ENCODE results near the gene FBN1. TPM values are rescaled to one million over a fixed set of nuclear protein-coding genes. Genes with fewer than 3 reads are reported as not detected.

Gene FBN1
- total RNA-seq, 2 experiments from 2014 or later, result 0.35 to 0.41 TPM

GRCh38 chr15:48607846-48608245 is 37.7 kb downstream of the FBN1 start:
- Mint-ChIP-seq H3K9me3 (no peaks in the 10 kb centered on the region), H3K27ac (no peak overlapping the region), H3K27me3 (ENCODE audit: low read depth) (no peaks in the 10 kb centered on the region), H3K4me1 (ENCODE audit: low read depth) (no peaks in the 10 kb centered on the region), H3K36me3 (ENCODE audit: low read depth) (no peaks in the 10 kb centered on the region), H3K4me3 (no peak overlapping the region)
- DNase-seq, result no peak
- CTCF ChIA-PET, result no interaction called here
- intact Hi-C loops (cut with micrococcal nuclease), result no loop called here

DNA sequence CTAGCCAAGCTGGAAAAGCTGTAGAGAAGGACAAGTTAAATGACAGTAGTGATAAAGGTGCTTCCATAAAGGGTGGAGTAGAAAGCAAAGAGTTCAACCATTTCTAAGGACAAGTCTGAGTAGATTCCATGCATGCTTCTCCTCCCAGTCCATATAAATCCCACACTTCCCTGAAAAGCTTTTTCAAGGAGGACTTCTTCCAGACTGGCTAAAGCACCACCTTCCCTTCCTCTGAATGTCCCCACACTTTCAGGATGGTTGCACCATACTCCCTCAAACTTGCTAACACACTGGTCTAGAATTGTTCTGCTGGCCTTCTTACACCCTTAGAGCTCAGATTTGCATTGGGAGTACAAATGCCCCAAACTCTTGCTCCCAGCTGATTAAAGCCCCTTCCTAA is 40.9 kb downstream of the FBN1 start:
- no peak for DNase-seq
- no peaks in the 10 kb centered on the region for H3K4me1 Mint-ChIP-seq (ENCODE audit: low read depth)
- peaks cover 2% of the 10 kb centered on the region for H3K27me3 Mint-ChIP-seq (ENCODE audit: low read depth)
- intact Hi-C loops (cut with micrococcal nuclease), result no loop called here
- H3K27ac Mint-ChIP-seq, result no peak overlapping the region
- H3K36me3 Mint-ChIP-seq (ENCODE audit: low read depth), result no peaks in the 10 kb centered on the region
- CTCF ChIA-PET, result no interaction called here
- H3K9me3 Mint-ChIP-seq, result no peaks in the 10 kb centered on the region
- H3K4me3 Mint-ChIP-seq, result no peak overlapping the region

DNA sequence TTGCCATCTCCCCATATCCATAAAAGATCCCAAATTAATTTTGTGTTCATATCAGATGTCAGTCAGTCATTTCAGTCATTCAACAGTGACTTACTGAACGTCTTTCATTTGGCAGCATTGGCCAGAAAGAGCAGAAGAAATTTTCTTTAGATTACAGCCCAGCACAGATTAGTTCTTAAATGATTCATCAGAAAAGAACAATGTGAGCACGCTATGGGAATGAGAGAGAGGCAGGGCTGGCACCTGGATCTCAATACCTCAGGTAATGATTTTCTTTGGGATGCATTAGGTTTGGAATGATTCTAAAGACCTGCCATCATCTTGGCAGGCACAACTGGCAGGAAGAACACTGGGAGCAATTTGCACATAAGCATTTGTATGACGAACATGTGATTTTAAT is 41.6 kb downstream of the FBN1 start:
- CTCF ChIA-PET, result no interaction called here
- DNase-seq, result no peak
- Mint-ChIP-seq H3K36me3 (ENCODE audit: low read depth) (no peaks in the 10 kb centered on the region), H3K4me3 (no peak overlapping the region), H3K9me3 (no peaks in the 10 kb centered on the region), H3K27me3 (ENCODE audit: low read depth) (peaks cover 2% of the 10 kb centered on the region), H3K27ac (no peak overlapping the region), H3K4me1 (ENCODE audit: low read depth) (no peaks in the 10 kb centered on the region)
- intact Hi-C loops (cut with micrococcal nuclease), result no loop called here

GRCh38 chr15:48603123-48603500 is 42.4 kb downstream of the FBN1 start:
- Mint-ChIP-seq H3K27ac (no peak overlapping the region), H3K9me3 (no peaks in the 10 kb centered on the region), H3K27me3 (ENCODE audit: low read depth) (peaks cover 2% of the 10 kb centered on the region), H3K36me3 (ENCODE audit: low read depth) (no peaks in the 10 kb centered on the region), H3K4me3 (no peak overlapping the region), H3K4me1 (ENCODE audit: low read depth) (no peaks in the 10 kb centered on the region)
- intact Hi-C loops (cut with micrococcal nuclease), result no loop called here
- CTCF ChIA-PET, result no interaction called here
- DNase-seq, result no peak

DNA sequence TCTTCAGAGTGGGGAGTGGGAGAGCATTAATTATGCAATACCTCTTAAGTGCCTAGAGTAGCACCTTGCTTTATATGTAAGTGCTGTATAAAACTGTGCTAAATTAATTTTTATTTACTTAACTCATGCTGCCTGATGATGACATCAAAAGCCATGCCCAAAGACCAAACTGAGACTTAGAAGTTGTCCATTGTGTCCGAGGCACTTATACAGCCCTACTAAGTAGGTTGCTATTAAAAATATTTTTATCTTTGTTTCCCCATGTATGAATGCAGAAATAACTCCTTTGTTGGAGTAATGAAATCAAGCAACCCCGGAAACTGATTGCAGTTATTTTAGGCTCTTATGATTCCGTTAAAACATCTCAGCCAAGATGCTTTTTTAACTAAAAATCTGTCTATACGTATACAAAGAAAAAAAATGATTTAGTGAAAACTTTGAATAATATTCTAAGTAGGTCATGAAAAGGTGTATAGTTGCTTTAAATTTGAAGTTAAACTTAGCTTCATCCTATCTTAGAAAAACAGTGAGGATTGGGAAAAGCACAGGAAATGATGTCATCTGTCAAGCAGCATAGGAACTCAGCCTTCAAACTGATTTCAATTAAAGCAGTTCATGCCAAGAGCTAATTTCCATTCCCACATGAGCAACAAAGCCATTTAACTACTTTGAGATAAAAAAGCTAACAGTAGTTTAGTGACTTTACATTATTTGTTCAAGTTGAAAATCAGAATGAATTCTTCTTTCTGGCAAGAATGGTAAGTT is 43.0 kb downstream of the FBN1 start:
- no peak overlapping the region for H3K4me3 Mint-ChIP-seq
- no peaks in the 10 kb centered on the region for H3K9me3 Mint-ChIP-seq
- no peak overlapping the region for H3K27ac Mint-ChIP-seq
- no peaks in the 10 kb centered on the region for H3K4me1 Mint-ChIP-seq (ENCODE audit: low read depth)
- CTCF ChIA-PET, result no interaction called here
- H3K36me3 Mint-ChIP-seq (ENCODE audit: low read depth), result no peaks in the 10 kb centered on the region
- H3K27me3 Mint-ChIP-seq (ENCODE audit: low read depth), result peaks cover 2% of the 10 kb centered on the region
- intact Hi-C loops (cut with micrococcal nuclease), result no loop called here
- DNase-seq, result no peak

GRCh38 chr15:48601095-48601494 is 44.4 kb downstream of the FBN1 start:
- intact Hi-C loops (cut with micrococcal nuclease), result no loop called here

DNA sequence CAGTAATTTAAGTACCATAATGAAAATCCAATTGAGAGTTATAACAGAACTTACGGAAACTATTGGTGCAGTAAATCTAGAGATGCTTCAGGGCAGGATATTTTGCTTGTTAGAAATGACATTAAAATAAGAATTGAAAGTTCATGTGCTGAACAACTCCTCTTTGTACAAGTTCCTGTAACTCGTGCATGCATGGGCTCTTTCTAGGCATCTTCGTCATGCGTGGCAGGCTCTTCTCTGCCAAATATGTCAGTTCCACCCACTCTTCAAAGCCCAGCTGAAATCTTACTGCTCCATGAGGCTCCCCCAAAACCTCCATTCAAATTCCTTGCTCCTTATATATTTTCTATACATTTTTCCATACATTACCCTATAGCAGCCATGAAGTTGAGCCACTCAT is 48.7 kb downstream of the FBN1 start:
- Mint-ChIP-seq H3K36me3 (ENCODE audit: low read depth) (no peaks in the 10 kb centered on the region), H3K27me3 (ENCODE audit: low read depth) (peaks cover 1% of the 10 kb centered on the region), H3K27ac (no peak overlapping the region), H3K4me1 (ENCODE audit: low read depth) (no peaks in the 10 kb centered on the region), H3K4me3 (no peak overlapping the region), H3K9me3 (no peaks in the 10 kb centered on the region)
- intact Hi-C loops (cut with micrococcal nuclease), result no loop called here
- no peak for DNase-seq
- CTCF ChIA-PET, result no interaction called here

More at GRCh38 chr15:48601095-48601494, 44.4 kb downstream of the FBN1 start:
- DNase-seq, result no peak
- Mint-ChIP-seq H3K27ac (no peak overlapping the region), H3K36me3 (ENCODE audit: low read depth) (no peaks in the 10 kb centered on the region), H3K4me3 (no peak overlapping the region), H3K27me3 (ENCODE audit: low read depth) (peaks cover 2% of the 10 kb centered on the region), H3K9me3 (no peaks in the 10 kb centered on the region), H3K4me1 (ENCODE audit: low read depth) (no peaks in the 10 kb centered on the region)
- CTCF ChIA-PET, result no interaction called here

GRCh38 chr15:48596415-48596814 is 49.1 kb downstream of the FBN1 start:
- H3K36me3 Mint-ChIP-seq (ENCODE audit: low read depth), result no peaks in the 10 kb centered on the region
- no peak for DNase-seq
- intact Hi-C loops (cut with micrococcal nuclease), result no loop called here
- no peak overlapping the region for H3K27ac Mint-ChIP-seq
- CTCF ChIA-PET, result no interaction called here
- no peaks in the 10 kb centered on the region for H3K9me3 Mint-ChIP-seq
- no peaks in the 10 kb centered on the region for H3K4me1 Mint-ChIP-seq (ENCODE audit: low read depth)
- H3K27me3 Mint-ChIP-seq (ENCODE audit: low read depth), result no peaks in the 10 kb centered on the region
- no peak overlapping the region for H3K4me3 Mint-ChIP-seq

GRCh38 chr15:48595981-48596380 is 49.5 kb downstream of the FBN1 start:
- CTCF ChIA-PET, result no interaction called here
- H3K4me3 Mint-ChIP-seq, result no peak overlapping the region
- no peaks in the 10 kb centered on the region for H3K4me1 Mint-ChIP-seq (ENCODE audit: low read depth)
- intact Hi-C loops (cut with micrococcal nuclease), result no loop called here
- no peaks in the 10 kb centered on the region for H3K36me3 Mint-ChIP-seq (ENCODE audit: low read depth)
- H3K27ac Mint-ChIP-seq, result no peak overlapping the region
- H3K27me3 Mint-ChIP-seq (ENCODE audit: low read depth), result no peaks in the 10 kb centered on the region
- no peaks in the 10 kb centered on the region for H3K9me3 Mint-ChIP-seq
- no peak for DNase-seq

DNA sequence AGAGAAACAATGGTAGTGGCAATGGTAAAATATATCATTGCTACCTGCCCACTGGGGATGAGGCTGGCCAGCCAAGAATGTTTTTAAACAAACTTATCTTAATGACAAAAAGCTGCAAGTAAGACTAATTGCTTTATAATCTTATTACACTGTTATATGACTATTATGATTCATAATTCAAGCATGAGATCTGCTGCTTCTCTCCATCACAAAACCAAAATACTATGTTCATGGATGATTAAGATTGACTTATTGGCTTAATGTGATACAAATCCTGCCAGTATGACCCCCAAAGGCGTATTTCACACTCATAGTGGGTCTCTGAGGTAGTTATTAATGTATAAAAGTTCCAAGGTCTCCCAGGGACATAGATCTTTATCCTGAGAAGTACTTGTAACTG is 52.6 kb downstream of the FBN1 start:
- no peak for DNase-seq
- intact Hi-C loops (cut with micrococcal nuclease), result no loop called here
- CTCF ChIA-PET, result no interaction called here
- no peaks in the 10 kb centered on the region for H3K36me3 Mint-ChIP-seq (ENCODE audit: low read depth)
- H3K4me1 Mint-ChIP-seq (ENCODE audit: low read depth), result no peaks in the 10 kb centered on the region
- H3K9me3 Mint-ChIP-seq, result no peaks in the 10 kb centered on the region
- no peaks in the 10 kb centered on the region for H3K27me3 Mint-ChIP-seq (ENCODE audit: low read depth)
- no peak overlapping the region for H3K4me3 Mint-ChIP-seq
- H3K27ac Mint-ChIP-seq, result no peak overlapping the region

GRCh38 chr15:48592221-48592731 is 53.2 kb downstream of the FBN1 start:
- CTCF ChIA-PET, result no interaction called here
- H3K4me3 Mint-ChIP-seq, result no peak overlapping the region
- H3K36me3 Mint-ChIP-seq (ENCODE audit: low read depth), result no peaks in the 10 kb centered on the region
- no peaks in the 10 kb centered on the region for H3K9me3 Mint-ChIP-seq
- intact Hi-C loops (cut with micrococcal nuclease), result no loop called here
- no peak for DNase-seq
- no peak overlapping the region for H3K27ac Mint-ChIP-seq
- no peaks in the 10 kb centered on the region for H3K27me3 Mint-ChIP-seq (ENCODE audit: low read depth)
- H3K4me1 Mint-ChIP-seq (ENCODE audit: low read depth), result no peaks in the 10 kb centered on the region

- no peak overlapping the region for H3K4me3 Mint-ChIP-seq
- no peak overlapping the region for H3K27ac Mint-ChIP-seq
- no peak for DNase-seq
- no peaks in the 10 kb centered on the region for H3K36me3 Mint-ChIP-seq (ENCODE audit: low read depth)
- H3K27me3 Mint-ChIP-seq (ENCODE audit: low read depth), result no peaks in the 10 kb centered on the region
- no peaks in the 10 kb centered on the region for H3K9me3 Mint-ChIP-seq
- no peaks in the 10 kb centered on the region for H3K4me1 Mint-ChIP-seq (ENCODE audit: low read depth)
- CTCF ChIA-PET, result no interaction called here
- intact Hi-C loops (cut with micrococcal nuclease), result no loop called here
Observed at GRCh38 chr15:48590723-48591122, 54.8 kb downstream of the FBN1 start.

GRCh38 chr15:48584812-48585563 is 60.5 kb downstream of the FBN1 start:
- Mint-ChIP-seq H3K4me1 (ENCODE audit: low read depth) (no peaks in the 10 kb centered on the region), H3K27ac (no peak overlapping the region), H3K27me3 (ENCODE audit: low read depth) (no peaks in the 10 kb centered on the region), H3K9me3 (no peaks in the 10 kb centered on the region), H3K4me3 (no peak overlapping the region), H3K36me3 (ENCODE audit: low read depth) (no peaks in the 10 kb centered on the region)
- CTCF ChIA-PET, result no interaction called here
- intact Hi-C loops (cut with micrococcal nuclease), result no loop called here
- no peak for DNase-seq

All from activated naive CD4-positive, alpha-beta T cell treated with anti-CD3 and anti-CD28 coated beads for 36 hours (primary cell).